Gastrocnemius medialis (tissue), 4 donors: Measurements from ENCODE around the gene RASSF4. TPM values are rescaled to one million over a fixed set of nuclear protein-coding genes. Genes with fewer than 3 reads are reported as not detected.
A peak's percentile ranks its signal among the peaks of the same experiment; 100 is the strongest.

ENCODE experiments used
- ATAC-seq, 2 donors: fragments of 150-250 bp; one replicate each; pipeline ENCODE4 v1.9.1; 2016
- DNase-seq, 2 donors: peaks; one replicate each; pipeline ENCODE4 v3.0.0-alpha.2; 2019
- H3K27ac ChIP-seq, 4 donors: fragments of 200-600 bp; sonication (generic); 1 replicate in 1 of 4; 2 replicates in 3 of 4; pipeline ENCODE4 v1.5.1; 2016 to 2018; ENCODE audit warnings: mild to moderate bottlenecking in 2 of 4, moderate library complexity in 1 of 4
- H3K27me3 ChIP-seq, 3 donors: fragments of 200-600 bp; sonication (generic) in 2 of 3; 1 replicate in 1 of 3; 2 replicates in 2 of 3; pipeline versions ENCODE4 v1.5.1 to v1.6.0; 2016 to 2019; ENCODE audit warnings: mild to moderate bottlenecking in 1 of 3, moderate library complexity in 1 of 3
- H3K36me3 ChIP-seq, 2 donors: fragments of 200-600 bp; sonication (generic) in 1 of 2; one replicate each; pipeline ENCODE4 v1.5.1; 2017 to 2018
- H3K4me1 ChIP-seq, 2 donors: fragments of 200-600 bp; sonication (generic) in 1 of 2; one replicate each; pipeline ENCODE4 v1.5.1; 2016 to 2017; ENCODE audit warnings: mild to moderate bottlenecking in 2 of 2
- H3K4me3 ChIP-seq, 4 donors: fragments of 200-600 bp; sonication (generic) in 3 of 4; 1 replicate in 1 of 4; 2 replicates in 3 of 4; pipeline ENCODE4 v1.5.1; 2016 to 2019; ENCODE audit warnings: mild to moderate bottlenecking in 2 of 4
- H3K9me3 ChIP-seq, 3 donors: fragments of 200-600 bp; sonication (generic) in 2 of 3; 1 replicate in 1 of 3; 2 replicates in 2 of 3; pipeline ENCODE4 v1.5.1; 2016 to 2019
- POLR2A ChIP-seq, 2 donors: fragments of 450-650 bp; IDR thresholded peaks; one replicate each; pipeline ENCODE4 v1.6.1; 2017; ENCODE audit warnings: antibody characterized with exemption in 2 of 2, mild to moderate bottlenecking in 2 of 2, moderate library complexity in 2 of 2
- in situ Hi-C, 4 donors: fragments of 200-750 bp; cut with MboI; loops; one replicate each; pipeline versions ENCODE4 v1.15.0 to v1.8.0; 2017; ENCODE audit warnings: low sequenced_read_pairs in 4 of 4
- intact Hi-C: fragments of 100-400 bp; cut with DNase I; formaldehyde crosslinking; loops from one replicate; pipeline ENCODE4 v1.15.1; 2023; ENCODE audit warnings: low total_unique reads
- total RNA-seq, 4 donors: library from RNA; depleted of rRNA; stranded (reverse); fragments of >200 nt; gene quantifications; one replicate each; pipeline versions ENCODE4 v1.1.0 to v1.2.3, GENCODE V29; 2016
- TF ChIP-seq, protein P1 (sequence below), 5 experiments: fragments of 450-650 bp in 3 of 5; fragments of 200-600 bp in 2 of 5; sonication (generic) in 2 of 5; IDR thresholded peaks in 4 of 5; conservative IDR thresholded peaks in 1 of 5; 1 replicate in 4 of 5; 2 replicates in 1 of 5; pipeline ENCODE4 v1.5.1; 2016 to 2019; ENCODE audit warnings: antibody characterized with exemption in 5 of 5, mild to moderate bottlenecking in 3 of 5, moderate library complexity in 3 of 5

The RASSF4 gene
- total RNA-seq, 4 donors from 2014 or later = 9.4 to 39.7 (median 24.0) TPM

DNA sequence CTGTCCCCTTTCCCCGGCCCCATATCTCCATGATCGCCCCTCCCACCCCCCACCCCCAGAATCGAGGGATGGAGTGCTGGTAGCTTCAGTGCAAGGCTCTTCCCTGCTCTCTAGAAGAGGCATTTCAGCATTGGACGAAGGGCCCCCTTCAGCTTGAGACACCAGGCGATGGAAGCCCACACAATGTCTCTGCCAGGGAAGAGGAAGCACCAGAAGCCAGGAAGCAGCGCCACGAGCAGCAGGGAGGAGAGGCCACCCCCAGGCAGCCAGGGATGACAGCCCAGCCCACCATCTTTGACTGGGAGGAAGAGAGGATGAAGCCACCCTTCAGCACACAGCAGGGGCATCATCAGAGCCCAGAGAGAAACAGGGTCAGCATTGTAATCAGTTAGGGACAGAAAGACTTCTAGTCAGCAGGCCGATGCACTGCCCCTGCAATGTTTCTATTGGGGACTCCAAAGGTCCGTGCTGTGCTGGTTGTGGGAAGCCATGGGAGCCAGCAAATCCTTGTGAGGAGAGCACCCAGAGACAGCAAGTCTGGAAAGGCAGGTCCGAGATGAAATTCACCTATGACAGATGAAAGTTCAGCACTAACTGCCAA lies 32.8 kb upstream of the RASSF4 start:
- ATAC-seq = no peak

DNA sequence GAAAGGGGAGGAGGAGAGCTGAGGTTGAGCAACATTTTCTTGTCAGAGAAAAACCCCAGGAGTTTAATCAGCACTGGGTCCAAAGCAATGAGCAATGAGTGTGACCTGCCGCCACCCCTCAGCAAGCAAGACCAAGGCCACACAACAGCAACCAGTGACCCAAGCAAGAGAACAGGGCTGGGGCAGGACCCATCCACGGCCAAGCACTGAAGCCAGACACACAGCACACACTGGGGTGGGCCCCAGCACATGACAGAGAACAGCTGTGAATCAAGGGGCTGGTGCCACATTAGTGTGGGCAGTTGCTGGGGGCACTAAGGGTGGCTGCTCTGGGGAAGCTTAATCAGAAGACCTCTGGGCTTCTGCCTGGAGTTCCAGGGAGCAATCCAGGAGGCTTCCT lies 32.2 kb upstream of the RASSF4 start:
- in situ Hi-C loops = no loop called here
- Histone ChIP-seq H3K4me3 (no peak overlapping the region), H3K27me3 (no peaks in the 10 kb centered on the region), H3K9me3 (no peaks in the 10 kb centered on the region), H3K4me1 (peaks cover 1 to 2% of the 10 kb centered on the region in 2 donors), H3K27ac (no peak overlapping the region), H3K36me3 (no peaks in the 10 kb centered on the region)
- DNase-seq (peak in 1 of 2 donors; percentile 48), ATAC-seq (peak; percentile 37 to 55)
- intact Hi-C loops = no loop called here
- TF ChIP-seq, protein P1, sequence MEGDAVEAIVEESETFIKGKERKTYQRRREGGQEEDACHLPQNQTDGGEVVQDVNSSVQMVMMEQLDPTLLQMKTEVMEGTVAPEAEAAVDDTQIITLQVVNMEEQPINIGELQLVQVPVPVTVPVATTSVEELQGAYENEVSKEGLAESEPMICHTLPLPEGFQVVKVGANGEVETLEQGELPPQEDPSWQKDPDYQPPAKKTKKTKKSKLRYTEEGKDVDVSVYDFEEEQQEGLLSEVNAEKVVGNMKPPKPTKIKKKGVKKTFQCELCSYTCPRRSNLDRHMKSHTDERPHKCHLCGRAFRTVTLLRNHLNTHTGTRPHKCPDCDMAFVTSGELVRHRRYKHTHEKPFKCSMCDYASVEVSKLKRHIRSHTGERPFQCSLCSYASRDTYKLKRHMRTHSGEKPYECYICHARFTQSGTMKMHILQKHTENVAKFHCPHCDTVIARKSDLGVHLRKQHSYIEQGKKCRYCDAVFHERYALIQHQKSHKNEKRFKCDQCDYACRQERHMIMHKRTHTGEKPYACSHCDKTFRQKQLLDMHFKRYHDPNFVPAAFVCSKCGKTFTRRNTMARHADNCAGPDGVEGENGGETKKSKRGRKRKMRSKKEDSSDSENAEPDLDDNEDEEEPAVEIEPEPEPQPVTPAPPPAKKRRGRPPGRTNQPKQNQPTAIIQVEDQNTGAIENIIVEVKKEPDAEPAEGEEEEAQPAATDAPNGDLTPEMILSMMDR (IDR thresholded peaks at IDR 0.05 in 4 of 5, conservative IDR thresholded peaks at IDR 0.05 in 1 of 5) = no peak
- no peak for TF ChIP-seq POLR2A (IDR thresholded peaks at IDR 0.05)

More for the DNA sequence above, 32.8 kb upstream of the RASSF4 start:
- Histone ChIP-seq H3K36me3 (no peaks in the 10 kb centered on the region), H3K4me3 (no peak overlapping the region), H3K4me1 (no peaks in the 10 kb centered on the region), H3K9me3 (no peaks in the 10 kb centered on the region), H3K27me3 (no peaks in the 10 kb centered on the region), H3K27ac (no peak overlapping the region)
- no peak for DNase-seq
- TF ChIP-seq, protein P1 (IDR thresholded peaks at IDR 0.05 in 4 of 5, conservative IDR thresholded peaks at IDR 0.05 in 1 of 5) = no peak
- no peak for TF ChIP-seq POLR2A (IDR thresholded peaks at IDR 0.05)
- intact Hi-C loops (no loop called here), in situ Hi-C loops (no loop called here)

DNA sequence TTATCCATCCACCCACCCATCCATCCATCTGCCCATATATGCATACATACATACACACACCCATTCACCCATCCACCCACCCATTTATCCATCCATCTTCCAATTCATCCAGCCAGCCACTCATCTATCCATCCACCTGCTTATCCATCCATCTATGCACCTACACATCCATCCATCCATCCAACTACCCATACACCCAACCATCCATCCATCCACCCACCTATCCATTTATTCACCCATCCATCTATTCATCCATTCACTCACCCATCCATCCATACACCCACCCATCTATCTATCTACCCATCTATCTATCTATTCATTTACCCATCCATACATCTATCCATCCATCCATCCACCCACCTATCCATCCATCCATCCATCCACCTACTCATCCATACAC lies 31.1 kb upstream of the RASSF4 start:
- Histone ChIP-seq H3K4me1 (peaks cover 4 to 5% of the 10 kb centered on the region in 2 donors), H3K9me3 (no peaks in the 10 kb centered on the region), H3K36me3 (no peaks in the 10 kb centered on the region), H3K27me3 (no peaks in the 10 kb centered on the region), H3K4me3 (no peak overlapping the region), H3K27ac (no peak overlapping the region)
- TF ChIP-seq POLR2A (IDR thresholded peaks at IDR 0.05) = no peak
- TF ChIP-seq, protein P1 (IDR thresholded peaks at IDR 0.05 in 4 of 5, conservative IDR thresholded peaks at IDR 0.05 in 1 of 5) = no peak
- in situ Hi-C loops = no loop called here
- intact Hi-C loops = no loop called here
- no peak for ATAC-seq
- no peak for DNase-seq

DNA sequence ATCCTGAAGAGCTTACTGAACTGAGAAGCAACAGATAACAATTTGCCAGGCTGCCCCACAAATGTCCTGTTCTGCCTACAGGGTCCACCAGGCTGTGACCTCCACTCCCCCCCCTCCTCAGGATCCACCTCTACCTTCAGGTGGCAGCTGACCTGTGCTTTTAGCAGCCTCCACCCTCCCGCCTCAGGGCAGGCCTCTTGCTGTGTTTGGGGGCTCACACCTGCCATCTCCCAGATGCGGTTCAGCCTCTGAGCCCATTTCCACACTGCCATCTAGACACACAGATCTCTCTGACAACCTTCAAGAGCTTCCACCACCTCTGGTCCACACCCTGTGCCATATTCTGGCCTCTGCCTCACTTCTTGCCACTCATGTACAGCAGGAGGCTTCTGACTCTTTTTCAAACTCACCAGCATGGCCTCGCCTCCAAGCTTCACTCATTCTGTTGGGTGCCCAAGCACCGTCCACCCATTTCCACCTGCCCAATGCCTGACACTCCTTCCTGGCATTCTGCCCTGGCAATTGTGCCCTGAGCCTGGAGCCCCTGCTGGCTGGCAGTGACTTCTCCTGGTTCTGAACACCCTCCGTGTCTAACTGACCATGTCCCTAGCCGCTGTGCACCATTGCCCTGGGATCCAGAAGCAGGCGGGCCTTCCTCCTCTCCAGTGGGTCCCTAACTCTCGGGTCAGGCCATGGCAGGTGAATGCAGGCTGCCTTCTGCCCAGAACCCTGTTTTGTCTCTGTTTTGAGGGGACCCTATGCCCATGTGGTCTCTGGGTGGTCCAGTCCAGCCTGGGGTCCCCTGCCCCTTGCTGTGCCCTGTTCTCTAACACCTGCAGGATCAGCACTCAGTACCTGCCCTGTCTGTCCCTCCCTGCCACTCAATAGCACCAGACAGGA lies 30.0 kb upstream of the RASSF4 start:
- no peak for TF ChIP-seq POLR2A (IDR thresholded peaks at IDR 0.05)
- TF ChIP-seq, protein P1 (IDR thresholded peaks at IDR 0.05 in 4 of 5, conservative IDR thresholded peaks at IDR 0.05 in 1 of 5) = no peak
- Histone ChIP-seq H3K36me3 (no peaks in the 10 kb centered on the region), H3K4me1 (peaks cover 5% of the 10 kb centered on the region in 2 donors), H3K9me3 (no peaks in the 10 kb centered on the region), H3K27ac (no peak overlapping the region), H3K4me3 (no peak overlapping the region), H3K27me3 (no peaks in the 10 kb centered on the region)
- ATAC-seq (no peak), DNase-seq (no peak)
- intact Hi-C loops (no loop called here), in situ Hi-C loops (loop anchor here in 2 of 4 donors (5.0 kb wide), 2 partner anchors 43 to 48 kb away; partner anchors contain the start of gene DEPP1 (in 1 of the 2))
